Fibroblast of skin of abdomen (primary cell): Measurements from ENCODE around the gene PUSL1.

ENCODE experiments used
- DNase-seq: peaks from one replicate; pipeline ENCODE4 v3.0.0-alpha.2; 2013

Gene PUSL1

DNA sequence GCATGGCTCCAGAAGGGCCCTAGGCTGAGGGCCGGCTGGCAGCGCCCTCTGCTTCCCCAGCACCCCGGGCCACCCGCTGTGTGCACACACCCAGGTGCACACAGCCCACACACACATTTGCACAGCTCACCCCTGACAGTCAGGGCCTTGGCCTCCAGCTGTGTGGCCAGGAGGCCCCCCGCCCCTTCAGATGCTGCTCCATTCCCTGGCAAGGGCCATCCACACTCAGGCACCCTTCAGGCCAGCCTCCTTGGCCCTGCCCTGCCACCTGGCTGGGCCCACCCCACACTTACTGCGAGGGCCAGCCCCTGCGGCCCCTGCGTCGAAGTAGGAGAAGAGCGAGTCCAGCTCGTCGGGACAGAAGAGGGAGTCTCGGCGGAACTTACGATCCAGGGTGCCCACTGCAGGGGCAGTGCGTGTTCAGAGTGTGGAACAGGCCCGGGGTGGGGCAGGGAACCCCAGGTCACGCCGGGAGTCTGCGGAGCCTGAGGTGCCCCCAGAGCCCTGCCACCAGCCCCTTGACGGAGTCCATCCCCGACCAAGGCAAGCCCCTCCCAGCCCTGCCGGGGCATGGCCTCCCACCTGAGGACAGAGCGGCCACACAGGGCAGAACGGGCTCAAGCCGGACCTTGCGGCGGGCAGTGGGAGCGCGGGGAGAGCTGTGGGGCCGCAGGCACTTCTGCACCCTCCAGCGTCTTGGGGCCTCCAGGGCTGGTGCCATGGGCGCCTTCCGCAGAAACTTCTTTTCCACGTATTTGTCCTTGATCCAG lies 13.1 kb upstream of the PUSL1 start:
- DNase-seq: no peak

DNA sequence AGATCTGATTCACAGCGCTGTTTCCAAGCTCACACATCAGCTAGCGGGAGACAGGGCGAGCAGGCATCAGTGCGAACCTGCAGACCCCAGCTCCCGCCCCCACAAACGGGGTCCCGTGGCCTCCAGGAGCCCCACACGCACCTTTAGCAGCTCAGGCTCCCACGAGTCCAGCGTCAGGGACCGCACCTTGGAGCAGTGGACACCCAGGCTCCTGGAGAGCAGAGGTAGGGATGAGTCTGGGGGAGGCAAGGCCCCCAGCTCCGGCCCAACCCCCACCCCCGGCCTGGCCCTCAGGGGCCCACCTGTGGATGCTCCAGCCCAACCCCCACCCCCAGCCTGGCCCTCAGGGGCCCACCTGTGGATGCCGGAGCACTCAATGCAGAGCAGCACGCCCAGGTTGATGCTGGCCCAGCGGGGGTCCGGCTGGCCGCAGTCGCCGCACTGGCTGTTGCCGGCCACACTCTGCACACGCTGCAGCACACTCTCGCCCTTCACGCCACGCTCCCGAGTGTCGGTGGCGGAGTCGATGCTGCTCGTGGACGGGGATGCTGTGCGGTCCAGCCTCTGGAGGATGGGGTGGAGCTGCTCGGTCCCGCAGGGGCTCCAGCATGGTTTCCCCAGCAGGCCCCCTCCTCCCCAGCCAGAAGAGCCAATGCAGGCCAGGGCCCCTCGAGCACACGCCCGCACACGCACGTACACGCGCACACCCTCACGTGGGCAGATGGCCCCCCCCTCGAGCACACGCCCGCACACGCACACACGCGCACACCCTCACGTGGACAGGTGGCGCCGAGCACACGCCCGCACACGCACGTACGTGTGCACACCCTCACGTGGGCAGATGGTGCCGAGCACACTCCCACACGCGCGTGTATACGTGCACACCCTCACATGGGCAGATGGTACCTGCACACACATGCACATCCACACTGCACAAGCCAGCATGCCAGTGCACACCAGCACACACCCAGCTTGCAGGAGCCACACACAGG lies 12.0 kb upstream of the PUSL1 start:
- no peak for DNase-seq

DNA sequence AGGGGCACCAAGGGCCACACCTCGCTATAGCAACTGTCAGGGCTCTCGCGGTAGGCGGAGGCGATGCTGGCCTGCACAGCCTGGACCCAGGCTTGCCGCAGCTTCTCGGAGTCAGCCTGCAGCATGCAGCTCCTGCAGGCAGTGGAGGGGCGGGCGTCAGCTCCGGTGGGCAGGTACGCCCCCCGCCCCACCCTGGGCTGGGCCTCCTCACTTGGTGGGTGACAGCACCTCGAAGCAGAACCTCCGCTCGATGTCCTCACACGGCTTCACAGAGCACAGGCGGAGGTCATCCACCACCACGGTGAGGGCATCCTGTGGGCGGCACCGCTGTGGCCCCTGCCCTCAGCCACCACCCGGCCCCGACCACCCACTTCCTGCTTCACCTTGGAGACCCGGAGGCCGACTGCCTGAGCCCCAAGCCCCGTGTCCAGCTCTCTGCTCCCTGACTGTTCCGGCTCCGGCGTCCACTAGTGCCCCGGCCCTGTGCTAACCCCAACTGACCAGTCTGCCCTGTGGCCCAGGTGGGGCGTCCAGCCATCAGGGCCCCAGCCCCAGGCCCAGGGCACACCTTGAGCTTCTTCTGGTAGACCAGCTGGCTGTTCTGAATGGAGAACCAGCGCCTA lies 10.5 kb upstream of the PUSL1 start:
- no peak for DNase-seq

DNA sequence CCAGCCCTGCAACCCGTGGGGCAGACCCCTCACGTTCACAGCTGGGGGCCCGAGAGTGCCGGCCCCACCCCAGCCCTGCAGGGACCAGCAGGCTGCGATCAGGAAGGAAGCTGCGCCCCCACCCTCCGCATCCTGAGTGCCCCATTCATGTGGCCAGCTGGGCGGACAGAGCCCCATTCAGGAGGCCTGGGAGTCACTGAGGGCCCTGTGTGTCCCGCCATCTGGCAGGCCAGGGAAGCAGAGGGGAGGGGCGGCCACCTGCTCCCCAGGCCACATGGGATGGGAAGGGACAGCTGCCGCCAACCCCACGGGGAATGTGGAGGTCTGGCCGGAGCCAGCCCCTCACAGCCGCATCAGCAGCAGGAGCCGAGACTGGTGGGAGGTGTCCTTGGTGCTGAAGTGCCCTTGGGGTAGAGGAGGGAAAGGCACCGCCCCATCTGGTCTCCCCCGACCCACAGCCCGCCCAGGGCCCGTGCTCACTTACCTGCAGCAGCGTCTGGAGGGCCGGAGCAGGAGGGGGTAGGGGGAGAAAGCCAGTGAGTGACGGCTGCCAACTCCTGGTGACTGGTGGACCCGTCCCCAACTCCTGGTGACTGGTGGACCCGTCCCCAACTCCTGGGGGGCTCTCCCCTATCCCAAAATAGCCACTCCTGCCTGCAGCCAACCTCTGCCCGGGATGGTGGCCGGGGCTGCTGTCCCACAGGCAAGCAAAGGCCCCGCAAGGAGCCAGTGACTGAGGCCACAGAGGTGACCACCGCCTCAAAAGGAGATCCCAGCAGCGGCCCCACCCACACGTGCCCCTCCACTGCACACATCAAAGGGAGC lies 9.3 kb upstream of the PUSL1 start:
- no peak for DNase-seq

DNA sequence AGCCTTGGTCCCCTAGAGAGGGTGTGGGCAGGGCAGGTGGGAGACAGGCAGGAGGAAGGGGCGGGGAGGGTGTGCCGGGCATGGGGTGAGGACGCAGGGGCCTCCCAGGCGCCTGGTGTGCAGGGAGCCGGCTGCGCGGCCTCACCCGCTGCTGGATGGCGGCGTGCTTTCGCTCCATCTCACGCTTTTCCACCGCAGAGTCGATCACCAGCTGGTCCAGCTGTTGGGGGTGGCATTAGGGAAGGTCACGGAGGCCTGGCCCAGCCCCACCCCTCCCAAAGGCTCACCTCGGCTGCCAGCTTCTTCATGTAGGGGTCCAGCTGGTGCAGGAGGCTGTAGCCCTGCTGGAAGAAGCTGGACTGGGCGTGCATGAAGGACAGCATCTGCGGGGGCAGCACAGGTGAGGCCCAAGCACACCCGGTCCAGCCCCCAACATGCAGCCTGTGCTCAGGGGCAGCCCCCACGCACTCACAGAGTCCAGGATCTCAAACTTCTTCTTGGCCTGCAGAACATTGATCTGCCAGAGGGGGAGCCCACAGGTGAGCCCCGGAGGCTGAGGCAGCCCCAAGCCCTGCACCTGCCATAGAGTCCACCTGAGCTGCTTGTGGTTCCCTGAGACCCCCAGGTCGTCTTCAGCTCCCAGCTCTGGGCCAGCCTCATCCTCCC lies 8.6 kb upstream of the PUSL1 start:
- DNase-seq: no peak

DNA sequence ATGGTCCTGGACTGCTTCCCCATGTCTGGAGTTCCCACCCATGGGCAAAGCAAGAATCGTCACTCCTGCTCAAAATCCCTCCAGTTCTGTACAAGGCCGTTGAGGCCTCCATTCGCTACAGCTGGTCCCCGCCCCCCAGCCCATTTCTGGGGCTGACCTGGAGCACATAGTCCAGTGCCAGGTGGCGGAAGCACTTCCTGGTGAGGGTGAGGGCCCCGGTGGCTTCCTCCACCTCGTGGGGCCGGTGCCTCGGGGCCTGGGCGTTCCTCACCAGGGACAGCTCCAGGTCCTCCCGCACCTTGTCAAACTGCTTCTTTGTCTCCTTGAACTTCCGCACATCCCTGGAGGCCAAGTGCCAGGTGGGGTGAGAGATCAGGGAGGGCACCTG lies 8.1 kb upstream of the PUSL1 start:
- DNase-seq: no peak

DNA sequence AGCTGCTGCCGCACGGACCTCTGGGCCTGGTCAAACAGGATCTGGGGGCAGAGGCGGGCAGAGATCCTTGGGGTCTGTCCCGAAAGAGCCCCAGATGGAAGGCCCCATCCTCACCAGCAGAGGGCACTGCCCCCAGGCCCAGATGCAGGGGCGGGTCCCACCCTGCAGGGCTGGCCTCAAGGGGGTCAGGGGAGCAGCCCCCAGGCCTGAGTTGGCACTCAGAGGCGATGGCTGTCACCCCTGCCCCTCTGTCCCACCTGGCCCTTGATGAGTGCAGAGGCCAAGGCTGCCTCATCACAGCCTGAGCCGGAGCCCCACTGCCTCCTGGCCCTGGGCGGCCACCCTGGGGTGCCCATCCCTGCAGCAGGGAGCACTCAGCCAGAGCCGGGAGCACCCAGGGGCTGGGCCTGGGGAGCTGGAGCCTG lies 6.4 kb upstream of the PUSL1 start:
- DNase-seq: no peak

DNA sequence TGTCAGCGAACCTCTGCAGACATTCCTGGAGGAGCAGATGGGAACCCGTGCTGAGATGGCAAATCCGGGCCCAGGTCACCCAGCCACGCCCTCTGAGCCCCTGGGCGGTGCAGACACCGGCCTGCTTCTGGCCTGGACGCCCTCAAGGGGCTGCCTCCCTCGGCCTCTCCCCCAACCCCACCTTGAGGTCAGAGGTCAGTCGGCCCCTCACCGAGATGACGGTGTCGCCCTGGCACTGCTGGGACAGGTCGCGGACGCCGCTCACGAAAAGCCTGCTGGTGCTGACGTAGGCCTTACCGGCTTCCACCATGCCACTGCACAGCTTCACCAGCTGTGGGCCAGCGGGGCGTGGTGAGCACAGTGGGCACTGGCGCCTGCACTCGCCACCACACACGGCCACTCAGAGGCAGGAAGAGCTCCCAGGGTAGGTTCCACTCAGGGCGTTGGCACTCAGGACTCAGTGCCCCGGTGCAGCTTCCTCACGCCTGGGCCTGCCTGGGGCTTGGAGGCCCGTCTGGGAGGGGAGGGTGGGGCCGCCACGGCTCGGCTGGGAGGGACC lies 5.4 kb upstream of the PUSL1 start:
- DNase-seq: no peak

DNA sequence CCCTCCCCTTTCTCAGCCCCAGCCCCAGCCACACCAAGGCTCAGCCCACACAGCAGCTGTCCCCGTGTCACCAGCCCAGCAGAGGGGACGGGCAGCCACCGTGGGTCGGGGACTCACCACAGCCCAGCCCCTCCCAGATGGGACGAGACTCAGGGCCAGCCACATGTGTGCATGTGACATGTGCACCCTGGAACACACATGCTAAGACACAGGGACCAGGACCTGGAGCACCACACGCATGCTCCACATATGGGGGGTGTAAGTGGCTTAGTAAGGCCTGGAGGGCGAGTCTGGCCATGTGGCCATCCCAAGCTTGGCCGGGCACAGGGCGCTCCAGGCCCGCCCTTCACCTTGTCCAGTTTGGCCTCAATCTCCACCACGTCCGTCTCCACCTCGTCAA lies 4.7 kb upstream of the PUSL1 start:
- no peak for DNase-seq

DNA sequence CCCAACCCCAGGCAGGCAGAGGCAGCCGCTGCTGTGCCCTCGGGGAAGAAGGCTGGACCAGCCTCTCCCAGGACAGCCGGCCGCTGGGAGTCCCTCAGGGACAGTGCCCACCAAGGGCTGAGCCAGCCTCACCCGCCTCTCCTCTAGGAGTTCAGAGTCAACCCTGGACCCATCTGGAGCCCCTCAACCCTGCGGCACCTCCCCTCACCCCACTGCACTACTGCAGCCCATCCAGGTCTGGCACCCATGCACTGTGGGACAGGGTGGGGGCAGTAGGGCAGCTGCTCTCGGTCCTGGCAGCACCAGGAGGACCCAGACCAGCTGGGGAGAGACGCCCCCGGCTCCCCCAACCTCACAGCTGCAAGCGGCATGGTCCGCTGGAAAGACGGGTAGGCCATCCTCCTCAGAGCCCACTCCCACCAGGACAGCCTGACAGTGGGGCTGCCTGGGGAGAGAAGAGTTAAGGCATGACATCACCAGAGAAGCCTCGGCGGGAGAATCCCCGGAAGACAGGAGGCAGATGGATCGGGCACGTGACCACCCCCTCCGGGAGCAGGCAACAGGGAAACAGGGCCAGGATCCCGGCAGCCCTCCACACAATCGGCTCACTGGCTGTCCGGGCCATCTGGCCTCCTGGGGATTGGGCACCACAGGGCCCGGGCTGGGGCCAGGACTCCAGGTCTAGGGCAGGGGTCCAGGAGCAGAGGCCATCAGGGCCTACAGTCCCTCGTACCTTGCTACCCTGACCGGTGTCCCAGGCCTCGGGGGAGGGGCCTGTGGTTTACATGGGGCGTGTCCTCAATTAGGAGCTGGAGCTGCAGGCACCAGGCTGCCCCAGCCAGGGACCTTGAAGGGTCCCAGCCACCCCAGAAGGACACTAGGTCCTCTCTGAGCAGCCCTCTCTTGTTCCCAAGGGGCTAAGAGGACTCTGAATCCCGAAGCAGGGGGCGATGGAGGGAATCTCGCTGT lies 3.8 kb upstream of the PUSL1 start:
- peak; percentile 82 for DNase-seq

DNA sequence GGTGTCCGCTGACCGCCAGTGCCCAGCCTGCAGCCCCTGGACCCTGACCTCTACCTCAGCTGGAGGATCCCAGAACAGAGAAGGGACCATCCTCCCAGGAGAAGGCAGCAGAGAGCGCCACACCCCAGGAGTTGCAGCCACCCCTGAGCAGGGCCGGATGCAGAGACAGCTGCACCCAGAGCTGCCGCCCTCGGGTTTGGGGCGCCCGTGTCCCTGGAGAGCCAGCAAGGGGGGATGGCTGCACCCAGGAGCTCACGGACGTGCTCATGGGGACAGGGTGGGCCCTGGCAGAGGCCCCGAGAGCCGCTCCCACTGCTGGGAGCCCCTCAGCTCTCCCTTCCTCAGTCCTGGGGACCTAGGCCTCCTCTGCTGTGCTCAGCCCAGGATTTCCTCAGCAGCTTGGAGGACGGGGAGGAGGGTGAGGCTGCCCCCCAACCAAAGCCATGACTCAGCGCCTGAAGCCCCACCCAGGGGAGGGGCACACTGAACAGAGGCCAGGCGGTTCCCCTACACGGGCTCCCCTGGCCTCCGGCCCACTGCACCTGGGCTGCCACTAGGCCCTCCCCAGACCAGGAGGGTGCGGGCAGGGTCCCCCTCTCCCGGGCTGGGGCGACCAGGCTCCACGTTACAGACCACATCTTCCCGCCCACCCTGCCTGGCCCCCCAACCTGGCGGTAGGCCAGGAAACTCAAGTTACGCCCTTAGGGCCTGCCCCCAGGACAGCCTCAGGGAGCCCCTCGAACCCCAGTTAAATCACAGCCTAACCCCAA lies 2.9 kb upstream of the PUSL1 start:
- DNase-seq: peak; percentile 80

DNA sequence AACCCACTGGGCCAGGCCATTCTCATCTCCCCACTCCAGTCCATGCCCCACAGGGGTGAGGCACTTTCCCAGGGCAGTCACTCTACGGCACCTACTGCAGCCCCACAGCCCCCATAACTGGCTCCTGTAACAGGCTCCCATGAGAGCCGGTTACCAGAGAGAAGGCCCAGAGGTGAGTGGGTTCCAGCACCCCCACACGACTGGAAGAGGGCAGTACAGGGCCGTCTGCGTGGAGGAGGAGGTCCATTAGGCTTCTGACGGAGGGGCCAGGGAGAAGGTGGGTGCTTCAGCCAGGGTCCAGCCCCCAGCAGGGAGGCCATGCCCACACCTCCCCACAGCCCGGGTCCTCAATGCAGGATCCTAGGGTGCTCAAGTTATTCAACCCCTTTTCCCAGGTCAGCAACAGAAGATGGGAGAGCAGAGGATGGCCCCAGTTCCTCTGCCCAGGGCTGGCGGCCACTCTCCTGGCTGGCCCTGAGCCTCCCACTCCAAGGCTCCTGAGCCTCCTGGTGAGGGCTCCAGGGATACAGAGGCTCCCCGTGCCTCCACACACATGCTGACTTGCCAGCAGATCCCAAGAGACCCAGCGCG lies 2.2 kb upstream of the PUSL1 start:
- no peak for DNase-seq

DNA sequence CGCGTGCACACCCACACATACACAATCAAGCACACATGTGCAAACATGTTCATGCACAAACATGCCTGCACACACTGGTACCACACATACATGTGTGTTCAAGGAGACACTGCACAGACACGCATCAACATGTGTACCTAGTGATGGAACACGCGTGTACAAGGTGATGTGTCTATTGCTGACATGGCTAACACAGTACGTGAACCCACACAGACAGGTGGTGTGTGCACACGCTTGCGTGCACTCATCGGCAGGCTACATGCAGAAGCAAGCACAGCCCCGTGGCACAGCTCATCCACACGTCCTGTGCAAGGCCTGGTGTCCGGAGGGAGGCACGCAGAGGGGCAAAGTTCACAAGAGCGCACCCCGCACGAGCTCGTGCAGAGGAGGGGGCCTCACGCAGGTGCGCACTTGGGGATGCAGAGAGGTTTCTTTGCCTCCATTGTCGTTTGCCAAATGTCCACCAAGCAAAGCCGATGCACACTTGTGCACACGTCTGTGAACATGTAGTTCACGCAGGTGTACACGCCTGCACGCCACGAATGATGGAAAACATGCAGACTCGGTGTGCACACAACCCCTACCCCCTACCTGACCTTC lies 1.6 kb upstream of the PUSL1 start:
- DNase-seq: no peak

DNA sequence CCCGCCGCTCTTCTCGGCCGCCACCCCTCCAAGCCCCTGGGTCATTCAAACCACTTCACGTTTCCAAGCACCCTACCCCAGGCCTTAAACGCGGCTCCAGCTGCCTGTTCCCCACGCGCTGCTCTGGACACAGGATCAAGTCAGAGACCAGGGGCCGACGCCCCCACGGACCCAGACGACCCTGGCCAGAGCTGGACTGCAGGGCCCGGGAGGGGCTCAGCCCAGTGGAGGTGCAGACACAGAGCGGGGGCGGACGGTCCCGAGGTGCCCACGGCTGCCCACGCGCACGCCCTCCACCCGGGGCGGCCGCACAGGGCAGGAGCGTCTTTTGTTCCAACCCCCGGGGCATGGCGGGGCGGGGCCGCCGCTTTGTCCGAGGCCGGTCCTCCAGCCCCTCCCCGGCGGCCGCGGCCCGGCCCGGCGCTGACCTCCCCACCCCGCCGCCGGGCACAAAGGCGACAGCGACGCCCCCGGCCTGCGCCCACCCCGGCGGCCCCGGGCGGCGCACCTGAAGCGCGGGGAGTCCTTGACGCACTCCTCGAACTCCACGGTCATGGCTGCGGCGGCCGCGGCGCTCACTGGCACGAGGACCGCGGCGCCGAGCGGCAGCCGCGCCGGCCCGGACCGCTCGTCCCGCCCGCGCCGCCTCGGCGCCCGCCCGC lies 1.0 kb upstream of the PUSL1 start:
- no peak for DNase-seq

DNA sequence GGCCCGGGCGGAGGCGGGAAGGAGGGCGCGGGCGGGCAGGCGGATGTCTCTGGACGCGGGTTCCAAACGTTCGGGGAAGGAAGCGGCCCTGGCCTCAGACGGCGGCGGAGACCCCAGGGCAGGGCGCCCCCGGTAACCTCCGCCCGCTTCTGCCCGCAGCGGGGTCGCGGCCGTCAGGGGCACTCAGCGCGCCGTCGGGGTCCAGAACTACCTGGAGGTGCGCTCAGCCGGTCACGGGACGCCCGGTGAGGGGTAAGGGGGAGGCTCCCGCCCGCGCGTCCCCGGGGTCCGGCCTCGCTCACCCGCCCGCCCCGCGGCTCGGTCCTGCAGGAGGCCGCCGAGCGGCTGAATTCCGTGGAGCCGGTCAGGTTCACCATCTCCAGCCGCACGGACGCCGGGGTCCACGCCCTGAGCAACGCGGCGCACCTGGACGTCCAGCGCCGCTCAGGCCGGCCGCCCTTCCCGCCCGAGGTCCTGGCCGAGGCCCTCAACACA lies 406 bp downstream of the PUSL1 start:
- DNase-seq: no peak

DNA sequence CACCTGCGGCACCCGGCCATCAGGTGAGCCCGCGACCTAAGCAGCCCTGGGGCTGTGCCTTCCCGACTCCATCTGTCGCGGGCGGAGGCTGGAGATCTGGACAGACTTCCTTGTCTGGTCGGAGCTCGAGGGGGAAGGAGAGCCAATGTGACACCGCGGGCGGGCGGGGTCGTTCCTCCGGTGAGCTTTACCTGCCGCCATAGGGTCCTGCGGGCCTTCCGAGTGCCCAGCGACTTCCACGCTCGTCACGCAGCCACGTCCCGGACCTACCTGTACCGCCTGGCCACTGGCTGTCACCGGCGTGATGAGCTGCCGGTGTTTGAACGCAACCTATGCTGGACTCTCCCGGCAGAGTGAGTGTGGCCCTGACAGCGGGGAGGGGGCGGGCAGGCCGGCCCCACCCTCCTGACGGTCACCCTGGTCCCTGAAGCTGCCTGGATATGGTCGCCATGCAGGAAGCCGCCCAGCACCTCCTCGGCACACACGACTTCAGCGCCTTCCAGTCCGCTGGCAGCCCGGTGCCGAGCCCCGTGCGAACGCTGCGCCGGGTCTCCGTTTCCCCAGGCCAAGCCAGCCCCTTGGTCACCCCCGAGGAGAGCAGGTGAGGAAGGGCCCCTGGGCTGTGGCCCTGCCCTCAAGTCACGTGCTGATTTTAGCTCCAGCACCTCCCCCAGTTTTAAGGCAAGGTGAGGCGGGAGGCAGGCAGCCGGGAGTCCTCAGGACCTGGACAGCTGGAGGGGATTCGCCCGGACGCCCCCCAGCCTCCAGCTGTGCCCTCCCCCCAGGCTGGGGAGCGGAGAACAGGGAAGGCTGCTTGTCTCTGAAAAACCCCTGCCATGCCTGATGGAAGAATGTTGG lies 1.1 kb downstream of the PUSL1 start:
- no peak for DNase-seq

DNA sequence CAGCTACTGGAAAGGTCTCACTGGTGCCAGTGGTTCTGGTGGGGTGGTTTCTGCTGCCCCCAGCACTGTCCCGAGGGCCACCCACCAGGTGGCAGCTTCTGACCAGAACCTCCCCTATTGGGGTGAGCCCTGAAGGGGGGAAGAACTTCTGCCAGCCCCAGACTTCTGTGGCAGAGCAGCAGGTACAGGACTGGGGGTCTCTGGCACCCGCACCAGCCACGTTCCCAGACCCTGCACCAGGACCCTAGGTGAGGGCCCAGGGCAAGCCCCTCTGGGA lies 1.6 kb downstream of the PUSL1 start:
- DNase-seq: no peak
